GM13977 (cell line): Measurements from ENCODE around the gene ACVR2A.

ENCODE experiments used
- DNase-seq: peaks from one replicate; pipeline ENCODE4 v3.0.0; 2012; ENCODE audit warnings: low spot score
- in situ Hi-C: fragments of 300-500 bp; cut with MboI; formaldehyde crosslinking; loops from one replicate; pipeline ENCODE4 v1.12.0; 2022; ENCODE audit warnings: low sequenced_read_pairs, low pct_unique_long_range_greater_than_20kb, mixed read lengths, inconsistent platforms; ENCODE audit not compliant: unreplicated experiment
- TF ChIP-seq, protein P1 (sequence below): IDR thresholded peaks from 2 replicates; pipeline ENCODE4 v1.5.1; 2012; ENCODE audit warnings: mild to moderate bottlenecking, control low read depth; ENCODE audit not compliant: insufficient read depth; ENCODE audit errors: extremely low read depth, missing control alignments

The ACVR2A gene

DNA sequence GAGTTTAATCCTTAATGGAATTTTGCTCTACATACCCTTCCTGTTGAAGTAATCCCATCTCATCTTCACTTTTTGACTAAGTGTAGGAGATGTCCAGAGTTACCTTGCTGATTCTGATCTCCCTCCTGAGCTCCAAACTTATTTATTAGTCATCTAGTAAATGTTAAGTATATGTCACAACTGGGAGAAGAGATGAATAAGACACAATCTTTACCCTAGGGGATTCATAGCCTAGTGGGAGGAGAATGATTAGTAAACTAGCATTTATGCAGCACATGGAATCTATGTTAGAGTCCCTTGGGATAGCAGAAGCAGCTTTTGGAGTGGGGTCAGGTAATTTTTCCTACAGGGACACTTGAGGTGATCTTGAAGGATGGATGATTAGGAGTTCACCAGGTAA lies 20.7 kb downstream of the ACVR2A start:
- TF ChIP-seq, protein P1, sequence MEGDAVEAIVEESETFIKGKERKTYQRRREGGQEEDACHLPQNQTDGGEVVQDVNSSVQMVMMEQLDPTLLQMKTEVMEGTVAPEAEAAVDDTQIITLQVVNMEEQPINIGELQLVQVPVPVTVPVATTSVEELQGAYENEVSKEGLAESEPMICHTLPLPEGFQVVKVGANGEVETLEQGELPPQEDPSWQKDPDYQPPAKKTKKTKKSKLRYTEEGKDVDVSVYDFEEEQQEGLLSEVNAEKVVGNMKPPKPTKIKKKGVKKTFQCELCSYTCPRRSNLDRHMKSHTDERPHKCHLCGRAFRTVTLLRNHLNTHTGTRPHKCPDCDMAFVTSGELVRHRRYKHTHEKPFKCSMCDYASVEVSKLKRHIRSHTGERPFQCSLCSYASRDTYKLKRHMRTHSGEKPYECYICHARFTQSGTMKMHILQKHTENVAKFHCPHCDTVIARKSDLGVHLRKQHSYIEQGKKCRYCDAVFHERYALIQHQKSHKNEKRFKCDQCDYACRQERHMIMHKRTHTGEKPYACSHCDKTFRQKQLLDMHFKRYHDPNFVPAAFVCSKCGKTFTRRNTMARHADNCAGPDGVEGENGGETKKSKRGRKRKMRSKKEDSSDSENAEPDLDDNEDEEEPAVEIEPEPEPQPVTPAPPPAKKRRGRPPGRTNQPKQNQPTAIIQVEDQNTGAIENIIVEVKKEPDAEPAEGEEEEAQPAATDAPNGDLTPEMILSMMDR: no peak
- in situ Hi-C loops: no loop called here
- no peak for DNase-seq

DNA sequence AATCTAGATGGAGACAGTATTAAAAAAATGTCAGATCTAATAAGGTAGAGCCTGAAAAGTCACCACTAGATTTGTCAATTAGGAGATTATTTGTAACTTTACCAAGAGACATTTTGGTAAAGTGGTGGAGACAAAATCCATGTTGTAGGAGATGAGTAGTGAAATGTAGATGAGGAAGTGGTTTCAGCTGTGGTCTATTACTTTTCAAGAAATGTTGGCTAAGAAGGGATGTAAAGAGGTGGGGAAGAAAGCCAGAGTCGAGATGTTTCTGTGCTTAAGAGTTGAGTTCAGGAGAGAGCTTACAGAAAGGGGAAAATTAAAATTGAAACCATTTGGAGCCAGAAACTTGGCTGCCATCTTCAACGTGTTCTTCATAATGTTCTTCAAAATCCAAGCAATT lies 22.2 kb downstream of the ACVR2A start:
- TF ChIP-seq, protein P1: no peak
- no peak for DNase-seq
- in situ Hi-C loops: no loop called here

DNA sequence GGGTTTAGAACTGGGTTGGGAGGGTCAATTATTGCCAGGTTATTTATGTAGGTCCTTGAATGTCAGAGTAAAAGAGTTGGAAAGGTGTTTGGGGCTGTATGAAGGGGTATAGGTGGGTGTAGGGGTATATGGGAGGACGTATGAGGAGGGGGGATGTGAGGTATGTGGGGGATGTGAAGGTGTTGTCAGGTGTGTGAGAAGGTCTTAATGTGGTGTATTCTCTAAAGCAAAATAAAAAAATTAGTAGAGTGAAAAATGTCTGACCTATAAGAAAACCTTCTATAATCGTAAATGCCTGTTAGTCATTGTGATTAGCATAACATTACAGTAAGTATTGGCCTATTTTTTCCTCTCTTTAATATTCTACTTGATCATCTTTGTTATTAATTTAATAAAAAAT lies 25.1 kb downstream of the ACVR2A start:
- TF ChIP-seq, protein P1: no peak
- in situ Hi-C loops: no loop called here
- no peak for DNase-seq

DNA sequence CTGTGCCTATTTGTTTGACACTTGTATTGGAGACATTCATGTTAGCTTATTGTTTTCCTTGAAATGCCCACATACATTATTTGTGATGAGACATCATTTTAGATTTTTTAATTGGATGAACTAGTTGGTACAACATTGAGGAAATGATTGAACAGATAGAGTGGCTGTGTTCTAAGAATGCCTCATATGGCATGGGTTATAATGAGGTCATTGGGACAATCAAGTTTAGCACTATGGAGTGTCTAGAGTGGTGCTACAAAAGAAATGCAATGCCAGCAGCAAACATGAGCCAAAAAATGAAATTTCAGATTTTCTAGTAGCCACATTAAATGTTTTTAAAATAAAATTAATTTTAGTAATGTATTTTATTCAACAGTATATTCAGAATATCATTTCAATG lies 28.1 kb downstream of the ACVR2A start:
- in situ Hi-C loops: no loop called here
- no peak for DNase-seq
- TF ChIP-seq, protein P1: no peak

DNA sequence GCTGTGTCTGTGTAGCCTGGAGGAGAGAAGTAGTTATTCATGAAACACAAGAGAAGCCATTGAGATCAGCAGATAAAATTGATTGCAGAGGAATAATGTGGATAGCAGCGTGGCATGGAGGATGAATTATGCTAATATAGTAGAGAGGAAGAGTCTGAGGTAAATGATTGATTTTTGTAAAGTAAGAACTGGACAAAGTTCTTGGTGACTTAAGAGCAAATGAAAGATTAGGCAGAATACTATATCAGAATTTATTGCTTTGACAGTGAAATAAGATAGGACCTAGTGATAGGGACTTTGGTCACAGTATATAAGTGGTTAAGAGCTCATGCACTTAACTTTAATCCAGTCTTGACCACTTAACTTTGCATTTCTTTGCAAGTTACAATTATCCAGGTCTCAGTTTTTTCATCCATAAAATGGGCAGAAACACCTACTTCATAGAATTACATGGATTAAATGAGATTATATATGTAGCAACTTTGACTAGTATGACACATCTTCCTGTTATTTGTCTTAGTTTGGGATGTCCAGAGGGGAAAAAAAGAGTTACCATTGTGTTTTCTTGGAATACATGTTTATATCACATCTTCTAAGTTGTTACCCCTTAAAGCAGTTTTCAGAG lies 29.1 kb downstream of the ACVR2A start:
- no peak for DNase-seq
- TF ChIP-seq, protein P1: no peak
- in situ Hi-C loops: no loop called here

DNA sequence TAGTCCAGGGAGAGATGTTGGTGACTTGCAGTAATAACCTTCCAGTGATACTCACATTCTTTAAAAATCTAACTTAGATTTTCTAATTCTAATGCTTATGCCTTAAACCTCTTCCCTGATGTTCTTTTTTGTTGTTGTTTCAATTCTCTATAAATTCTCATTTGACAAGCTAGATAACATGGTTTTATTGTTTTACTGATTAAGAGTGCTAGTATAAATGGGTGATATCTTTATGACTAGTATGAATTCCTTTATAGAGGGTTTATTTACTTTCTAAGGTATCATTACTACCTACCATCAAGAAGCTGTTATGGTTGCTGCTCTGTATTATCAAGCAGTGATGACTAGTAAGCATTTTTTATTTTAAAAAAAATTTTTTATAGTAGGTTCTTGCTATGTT lies 35.0 kb downstream of the ACVR2A start:
- in situ Hi-C loops: no loop called here
- no peak for DNase-seq
- TF ChIP-seq, protein P1: no peak

DNA sequence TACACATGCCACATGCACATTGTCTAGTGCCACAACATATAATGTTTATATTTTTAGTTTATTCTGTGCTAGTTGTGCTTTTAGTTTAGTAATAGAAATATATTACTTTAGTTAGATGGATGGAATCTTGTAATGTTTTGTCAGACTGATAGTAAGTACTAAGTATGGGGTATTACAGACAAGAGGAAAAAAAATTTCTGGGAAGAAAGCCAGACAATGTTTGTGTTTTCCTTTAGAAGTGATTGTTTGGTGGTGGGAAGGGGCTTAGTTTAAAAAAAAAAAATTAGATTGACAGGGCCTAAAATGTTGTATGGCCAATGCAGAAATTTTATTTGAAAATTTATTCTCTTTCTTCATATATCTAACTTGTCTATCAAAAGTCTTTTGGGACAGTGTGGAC lies 37.8 kb downstream of the ACVR2A start:
- DNase-seq: no peak
- in situ Hi-C loops: no loop called here
- TF ChIP-seq, protein P1: no peak
